H1 (cell line): Measurements from ENCODE around the gene KIN. TPM values are rescaled to one million over a fixed set of nuclear protein-coding genes. Genes with fewer than 3 reads are reported as not detected.

ENCODE experiments used
- CHD2 ChIP-seq: IDR thresholded peaks from 2 replicates; pipeline ENCODE4 v1.6.1; 2012; ENCODE audit warnings: low read length, improper control_type of control experiment
- CHD7 ChIP-seq: fragments of 300-600 bp; sonication (generic); IDR thresholded peaks from 2 replicates; pipeline ENCODE4 v1.7.1; 2012; ENCODE audit warnings: low read length, moderate library complexity, mild to moderate bottlenecking, inconsistent platforms; ENCODE audit not compliant: insufficient replicate concordance
- GABPA ChIP-seq: IDR thresholded peaks from 2 replicates; pipeline ENCODE4 v1.6.1; 2011; ENCODE audit warnings: mild to moderate bottlenecking, low read length, moderate library complexity, borderline replicate concordance; ENCODE audit not compliant: insufficient read depth
- HDAC2 ChIP-seq, 2 experiments: fragments of 300-600 bp in 1 of 2; sonication (generic) in 1 of 2; IDR thresholded peaks; 2 replicates each; pipeline ENCODE4 v1.6.1; 2011 to 2012; ENCODE audit warnings: low read depth in 2 of 2, low read length in 2 of 2, mild to moderate bottlenecking in 2 of 2, moderate library complexity in 2 of 2, borderline replicate concordance in 1 of 2, inconsistent platforms in 1 of 2
- HDAC6 ChIP-seq: IDR thresholded peaks from one replicate; pipeline ENCODE4 v1.7.1; 2012; ENCODE audit warnings: low read depth, mild to moderate bottlenecking, inconsistent platforms, low read length, moderate library complexity
- JUND ChIP-seq: IDR thresholded peaks from 2 replicates; pipeline ENCODE4 v1.6.1; 2011; ENCODE audit warnings: mild to moderate bottlenecking, improper control_type of control experiment, low read length
- KDM5A ChIP-seq: fragments of 200-600 bp; IDR thresholded peaks from 2 replicates; pipeline ENCODE4 v1.7.1; 2012; ENCODE audit warnings: mild to moderate bottlenecking, low read length, inconsistent platforms, mixed read lengths
- RNF2 ChIP-seq: fragments of 200-900, 300-1000 bp; sonication (generic); IDR thresholded peaks from 2 replicates; pipeline ENCODE4 v1.7.1; 2016; ENCODE audit warnings: borderline replicate concordance, low read depth, mild to moderate bottlenecking, antibody characterized with exemption, low read length; ENCODE audit not compliant: poor library complexity, severe bottlenecking; ENCODE audit errors: missing control alignments
- SRF ChIP-seq: IDR thresholded peaks from 2 replicates; pipeline ENCODE4 v1.6.1; 2011; ENCODE audit warnings: mild to moderate bottlenecking, low read depth, low read length, moderate library complexity
- polyA plus RNA-seq, 7 experiments: library from polyadenylated mRNA; depleted of rRNA in 3 of 7; stranded (reverse) in 5 of 7; unstranded in 2 of 7; fragments of >200 nt in 5 of 7; fragments of 200-250 nt in 2 of 7; gene quantifications; 1 replicate in 5 of 7; 2 replicates in 1 of 7; 4 replicates in 1 of 7; pipeline versions ENCODE4 v1.2.1 to v1.2.3, GENCODE V29; 2011 to 2013; ENCODE audit warnings: missing spikeins in 2 of 7, mixed read lengths in 2 of 7
- total RNA-seq: library from RNA; stranded (reverse); fragmentation: NEBNext Ultra II Directional; extraction: Animal tissue kit (Norgen Biotek cat#: 25700); gene quantifications from 2 replicates; pipeline ENCODE4 v1.2.1, GENCODE V29; 2021

Gene KIN
- total and polyA plus RNA-seq, 2 of the 8 experiments (the other 6 are each of a cell fraction or from before 2014, with no cell fraction given) = 3.7 to 16.5 TPM

DNA sequence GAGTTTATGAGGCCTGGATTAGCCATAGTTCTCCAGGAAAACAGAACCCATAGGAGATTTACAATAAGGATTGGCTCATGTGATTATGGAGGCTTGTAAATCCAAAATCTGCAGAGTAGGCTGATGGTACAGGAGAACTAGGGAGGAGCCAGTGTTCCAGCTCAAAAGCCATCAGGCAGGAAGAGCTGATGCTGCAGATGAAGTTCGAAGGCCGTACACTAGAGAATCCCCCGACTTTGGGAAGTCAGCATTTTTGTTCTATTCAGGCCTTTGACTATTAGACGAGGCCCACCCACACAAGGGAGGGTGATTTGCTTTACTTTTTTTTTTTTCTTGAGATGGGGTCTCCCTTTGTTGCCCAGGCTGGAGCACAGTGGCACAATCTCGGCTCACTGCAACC lies 37.6 kb downstream of the KIN start (continued):
- TF ChIP-seq CHD7 = no peak
- no peak for TF ChIP-seq HDAC6
- TF ChIP-seq SRF = no peak
- TF ChIP-seq CHD2 = no peak
- no peak for TF ChIP-seq JUND
- no peak for TF ChIP-seq GABPA
- no peak for TF ChIP-seq HDAC2 (IDR thresholded peaks at IDR 0.05; ENCODE audit: borderline replicate concordance in 1 of 2, low read depth in 2 of 2, low read length in 2 of 2)
- TF ChIP-seq KDM5A = no peak
- TF ChIP-seq RNF2 = no peak
